Neuronal stem cell (in vitro differentiated cells): ENCODE measurements around the gene CACNA2D2.

ENCODE experiments used
- DNase-seq: peaks from one replicate; pipeline ENCODE4 v3.0.0-alpha.2; 2013; ENCODE audit warnings: low spot score
- H2AFZ ChIP-seq: one replicate; pipeline ENCODE4 v1.6.1; 2013; ENCODE audit warnings: mild to moderate bottlenecking, low read length, inconsistent platforms
- H2AK5ac ChIP-seq: 2 replicates; pipeline ENCODE4 v1.6.1; 2013; ENCODE audit warnings: low read depth, mild to moderate bottlenecking, inconsistent platforms, low read length, moderate library complexity, mixed read lengths
- H2BK120ac ChIP-seq: 2 replicates; pipeline ENCODE4 v1.6.1; 2013; ENCODE audit warnings: low read depth, mild to moderate bottlenecking, inconsistent platforms, low read length, moderate library complexity, mixed read lengths
- H2BK12ac ChIP-seq: one replicate; pipeline ENCODE4 v1.6.1; 2013; ENCODE audit warnings: low read length, inconsistent platforms
- H2BK15ac ChIP-seq: 2 replicates; pipeline ENCODE4 v1.6.1; 2013; ENCODE audit warnings: mild to moderate bottlenecking, low read length, inconsistent platforms, mixed read lengths
- H2BK5ac ChIP-seq: one replicate; pipeline ENCODE4 v1.6.1; 2013; ENCODE audit warnings: inconsistent platforms, mild to moderate bottlenecking, low read length, moderate library complexity
- H3K14ac ChIP-seq: one replicate; pipeline ENCODE4 v1.6.1; 2013; ENCODE audit warnings: low read length, inconsistent platforms
- H3K18ac ChIP-seq: 2 replicates; pipeline ENCODE4 v1.6.1; 2013; ENCODE audit warnings: low read length, inconsistent platforms
- H3K23ac ChIP-seq: 2 replicates; pipeline ENCODE4 v1.6.1; 2013; ENCODE audit warnings: low read depth, mild to moderate bottlenecking, mixed read lengths, low read length, inconsistent platforms; ENCODE audit not compliant: poor library complexity
- H3K27ac ChIP-seq: replicated peaks from 3 replicates; pipeline ENCODE4 v1.5.1; 2013; ENCODE audit warnings: low read length, inconsistent platforms
- H3K27me3 ChIP-seq, 3 experiments: 2 replicates each; pipeline ENCODE4 v1.6.1; 2013; ENCODE audit warnings: low read length in 3 of 3, mild to moderate bottlenecking in 2 of 3, inconsistent platforms in 1 of 3, low read depth in 1 of 3, mixed read lengths in 1 of 3, moderate library complexity in 1 of 3; ENCODE audit not compliant: control insufficient read depth in 3 of 3, insufficient read depth in 3 of 3
- H3K36me3 ChIP-seq, 2 donors: replicated peaks in 1 of 2; 2 replicates each; pipeline ENCODE4 v1.6.1; 2013; ENCODE audit warnings: low read length in 2 of 2; ENCODE audit not compliant: control insufficient read depth in 2 of 2, insufficient read depth in 2 of 2
- H3K4ac ChIP-seq: 2 replicates; pipeline ENCODE4 v1.6.1; 2013; ENCODE audit warnings: inconsistent platforms, mild to moderate bottlenecking, low read length, moderate library complexity
- H3K4me1 ChIP-seq, 2 donors: 1 replicate in 1 of 2; 2 replicates in 1 of 2; pipeline ENCODE4 v1.6.1; 2013; ENCODE audit warnings: low read length in 2 of 2, low read depth in 1 of 2; ENCODE audit not compliant: control insufficient read depth in 2 of 2, insufficient read depth in 1 of 2
- H3K4me2 ChIP-seq: one replicate; pipeline ENCODE4 v1.6.1; 2013; ENCODE audit warnings: mild to moderate bottlenecking, low read length, inconsistent platforms; ENCODE audit not compliant: insufficient read depth, poor library complexity, severe bottlenecking
- H3K4me3 ChIP-seq, 2 donors: 2 replicates each; pipeline ENCODE4 v1.5.1; 2013; ENCODE audit warnings: low read length in 2 of 2, mild to moderate bottlenecking in 2 of 2, inconsistent platforms in 1 of 2, moderate library complexity in 1 of 2
- H3K79me1 ChIP-seq: one replicate; pipeline ENCODE4 v1.6.1; 2013; ENCODE audit warnings: low read depth, mild to moderate bottlenecking, inconsistent platforms, low read length, moderate library complexity
- H3K9ac ChIP-seq: one replicate; pipeline ENCODE4 v1.6.1; 2013; ENCODE audit warnings: mild to moderate bottlenecking, low read depth, low read length, inconsistent platforms; ENCODE audit not compliant: poor library complexity
- H3K9me3 ChIP-seq, 2 donors: replicated peaks in 1 of 2; 2 replicates each; pipeline versions ENCODE3 to v1.6.1; 2013; ENCODE audit warnings: low read length in 2 of 2, mild to moderate bottlenecking in 2 of 2, inconsistent platforms in 1 of 2, low read depth in 1 of 2, mixed read lengths in 1 of 2, moderate library complexity in 1 of 2; ENCODE audit not compliant: control insufficient read depth in 2 of 2, insufficient read depth in 1 of 2
- H4K8ac ChIP-seq: one replicate; pipeline ENCODE4 v1.6.1; 2013; ENCODE audit warnings: low read depth, mild to moderate bottlenecking, inconsistent platforms, low read length, moderate library complexity
- H4K91ac ChIP-seq: one replicate; pipeline ENCODE4 v1.6.1; 2013; ENCODE audit warnings: low read length, low read depth, mild to moderate bottlenecking, inconsistent platforms; ENCODE audit not compliant: poor library complexity
- WGBS, 2 donors: extraction: QIAGEN DNeasy Blood & Tissue Kit; methylation state at CpG; one replicate each; pipeline ENCODE4 v1.1.7; 2013; ENCODE audit warnings: missing lambda C conversion rate in 2 of 2, mixed read lengths in 1 of 2; ENCODE audit not compliant: insufficient read length in 2 of 2, insufficient replicate concordance in 1 of 2; ENCODE audit errors: extremely low coverage in 2 of 2; 5-methylcytosine and 5-hydroxymethylcytosine counted together

Gene CACNA2D2

DNA sequence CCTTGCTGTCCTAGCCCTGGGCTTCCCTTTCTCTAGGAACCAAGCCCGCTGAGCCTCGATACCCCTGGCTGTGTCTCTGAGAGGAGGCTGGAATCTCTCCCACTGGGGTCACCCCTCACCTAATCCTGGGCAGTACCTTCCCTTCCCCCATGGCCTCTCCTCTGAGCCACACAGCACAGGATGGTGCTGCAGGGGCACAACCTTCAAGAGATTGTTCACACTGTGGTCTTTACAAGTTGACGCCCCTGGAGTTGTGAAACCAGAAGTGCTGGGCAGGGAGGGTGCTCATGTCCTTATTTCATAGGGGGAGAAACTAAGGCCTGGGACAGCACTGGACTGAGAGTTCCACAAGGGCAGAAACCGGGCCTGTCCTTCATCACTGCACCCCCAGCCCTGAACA, 73.2 kb downstream of the CACNA2D2 start:
- Histone ChIP-seq H3K18ac (peak overlapping the region; percentile 91), H3K9me3 (no peaks in the 10 kb centered on the region), H2AK5ac (peak overlapping the region; percentile 96), H3K27me3 (peaks cover 0 to 33% (median 0%) of the 10 kb centered on the region in 3 experiments), H3K36me3 (no peaks in the 10 kb centered on the region), H2BK15ac (peak overlapping the region; percentile 8), H3K23ac (no peak overlapping the region), H3K4ac (no peak overlapping the region), H4K8ac (no peak overlapping the region), H3K14ac (no peak overlapping the region), H3K79me1 (peaks cover 2% of the 10 kb centered on the region), H3K27ac (peak overlapping the region; percentile 73), H2BK120ac (no peak overlapping the region), H2BK5ac (no peak overlapping the region), H3K4me3 (peak overlapping the region in 1 of 2 donors; percentile 27), H3K4me2 (no peak overlapping the region), H3K4me1 (peaks cover 0 to 30% of the 10 kb centered on the region in 2 donors), H2BK12ac (no peak overlapping the region), H4K91ac (peak overlapping the region; percentile 79), H2AFZ (no peak overlapping the region), H3K9ac (no peak overlapping the region)
- no peak for DNase-seq
- no CpG with 5 or more reads among the region's 4 CpGs for WGBS, 2 donors

- H3K27me3 ChIP-seq = peaks cover 0 to 29% (median 0%) of the 10 kb centered on the region in 3 experiments
- H3K4ac ChIP-seq = peak overlapping the region; percentile 3
- H3K4me3 ChIP-seq = no peak overlapping the region
- no peak overlapping the region for H3K14ac ChIP-seq
- H2AFZ ChIP-seq = no peak overlapping the region
- peak overlapping the region; percentile 48 for H2AK5ac ChIP-seq
- no peak overlapping the region for H3K23ac ChIP-seq
- no peak overlapping the region for H2BK12ac ChIP-seq
- H3K4me1 ChIP-seq = peaks cover 0 to 27% of the 10 kb centered on the region in 2 donors
- peak overlapping the region; percentile 91 for H3K18ac ChIP-seq
- no peak overlapping the region for H3K4me2 ChIP-seq
- no peaks in the 10 kb centered on the region for H3K9me3 ChIP-seq
- no peaks in the 10 kb centered on the region for H3K79me1 ChIP-seq
- no peak overlapping the region for H2BK120ac ChIP-seq
- no peak overlapping the region for H3K9ac ChIP-seq
- no peak overlapping the region for H4K91ac ChIP-seq
- no peak overlapping the region for H4K8ac ChIP-seq
- WGBS, 2 donors = no CpG with 5 or more reads among the region's 9 CpGs
- no peak for DNase-seq
- H3K27ac ChIP-seq = no peak overlapping the region
- no peaks in the 10 kb centered on the region for H3K36me3 ChIP-seq
- peak overlapping the region; percentile 21 for H2BK5ac ChIP-seq
- peak overlapping the region; percentile 70 for H2BK15ac ChIP-seq
Measured at GRCh38 chr3:50428007-50428633, 75.3 kb downstream of the CACNA2D2 start.

DNA sequence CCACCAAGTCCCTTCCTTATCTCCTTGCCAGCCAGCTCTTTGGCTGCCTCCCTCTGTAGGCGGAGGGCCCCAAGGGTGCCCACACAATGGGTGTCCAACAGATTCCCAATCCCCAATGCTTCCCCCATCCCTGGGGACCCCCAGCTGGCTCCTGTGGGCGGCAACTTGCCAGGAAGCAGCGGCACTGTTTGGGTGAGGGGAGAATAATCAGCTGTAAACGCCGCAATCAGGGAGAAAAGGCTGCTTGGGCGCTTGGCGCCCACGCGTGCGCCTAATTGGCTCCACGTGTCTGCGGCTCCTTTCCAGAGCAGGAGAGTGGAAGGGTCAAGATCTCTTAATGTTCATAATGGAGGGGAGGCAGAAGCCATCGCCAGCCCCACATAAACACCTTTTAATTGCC, 76.2 kb downstream of the CACNA2D2 start:
- Histone ChIP-seq H2BK15ac (peak overlapping the region; percentile 70), H3K36me3 (no peaks in the 10 kb centered on the region), H3K14ac (no peak overlapping the region), H3K9ac (no peak overlapping the region), H3K4me3 (no peak overlapping the region), H3K18ac (peak overlapping the region; percentile 16), H3K4ac (no peak overlapping the region), H2BK12ac (no peak overlapping the region), H2BK120ac (no peak overlapping the region), H3K27ac (no peak overlapping the region), H3K23ac (no peak overlapping the region), H3K4me2 (no peak overlapping the region), H4K8ac (no peak overlapping the region), H2AK5ac (no peak overlapping the region), H2BK5ac (peak overlapping the region; percentile 32), H2AFZ (no peak overlapping the region), H3K79me1 (no peaks in the 10 kb centered on the region), H3K27me3 (peaks cover 0 to 38% (median 0%) of the 10 kb centered on the region in 3 experiments), H4K91ac (peak overlapping the region; percentile 48), H3K4me1 (peaks cover 0 to 24% of the 10 kb centered on the region in 2 donors), H3K9me3 (no peaks in the 10 kb centered on the region)
- DNase-seq = no peak
- no CpG with 5 or more reads among the region's 13 CpGs for WGBS, 2 donors

- Histone ChIP-seq H3K4ac (no peak overlapping the region), H2AFZ (no peak overlapping the region), H2AK5ac (no peak overlapping the region), H3K36me3 (no peaks in the 10 kb centered on the region), H3K27ac (no peak overlapping the region), H3K4me3 (no peak overlapping the region), H2BK15ac (no peak overlapping the region), H4K8ac (no peak overlapping the region), H3K9ac (no peak overlapping the region), H3K4me2 (no peak overlapping the region), H3K27me3 (peaks cover 0 to 46% (median 0%) of the 10 kb centered on the region in 3 experiments), H3K14ac (no peak overlapping the region), H2BK12ac (no peak overlapping the region), H3K4me1 (peaks cover 0 to 23% of the 10 kb centered on the region in 2 donors), H3K23ac (no peak overlapping the region), H2BK120ac (no peak overlapping the region), H3K18ac (no peak overlapping the region), H3K79me1 (no peaks in the 10 kb centered on the region), H3K9me3 (no peaks in the 10 kb centered on the region), H2BK5ac (no peak overlapping the region), H4K91ac (no peak overlapping the region)
- no peak for DNase-seq
- WGBS, 2 donors = no CpG with 5 or more reads among the region's 5 CpGs
Measured at GRCh38 chr3:50425911-50426310, 77.5 kb downstream of the CACNA2D2 start.
